GM21381 (cell line): Measurements from ENCODE around the gene WDR19.
"Not testable (repeated sequence)": the region's sequence is repeated elsewhere in the genome, so short reads cannot be mapped to it uniquely, and the experiment has no call there.

ENCODE experiments used
- ATAC-seq: cut with Tn5 transposase; IDR thresholded peaks from one replicate; pipeline ENCODE4 v1.9.1; 2021; ENCODE audit warnings: mild to moderate bottlenecking, moderate library complexity; ENCODE audit not compliant: unreplicated experiment

Gene WDR19

GRCh38 chr4:39232100-39232499 is 49.8 kb downstream of the WDR19 start:
- no peak for ATAC-seq

- ATAC-seq, result no peak
Measured at GRCh38 chr4:39233114-39233513, 50.8 kb downstream of the WDR19 start.

GRCh38 chr4:39233783-39234182 is 51.5 kb downstream of the WDR19 start:
- ATAC-seq, result no peak

- ATAC-seq, result no peak
Measured at GRCh38 chr4:39235021-39235420, 52.7 kb downstream of the WDR19 start.

- no peak for ATAC-seq
Measured at GRCh38 chr4:39235696-39236095, 53.4 kb downstream of the WDR19 start.

- ATAC-seq, result no peak
Measured at GRCh38 chr4:39237179-39237578, 54.9 kb downstream of the WDR19 start.

- no peak for ATAC-seq
Measured at GRCh38 chr4:39243462-39243861, 61.1 kb downstream of the WDR19 start.

- ATAC-seq, result no peak
Measured at GRCh38 chr4:39255266-39255665, 72.9 kb downstream of the WDR19 start.

- ATAC-seq, result no peak
Measured at GRCh38 chr4:39255871-39256270, 73.5 kb downstream of the WDR19 start.

GRCh38 chr4:39256436-39256835 is 74.1 kb downstream of the WDR19 start:
- ATAC-seq, result no peak

- no peak for ATAC-seq
Measured at GRCh38 chr4:39259571-39260330, 77.4 kb downstream of the WDR19 start.

GRCh38 chr4:39263895-39264294 is 81.6 kb downstream of the WDR19 start:
- ATAC-seq, result no peak

GRCh38 chr4:39274503-39274902 is 92.2 kb downstream of the WDR19 start:
- ATAC-seq, result no peak

GRCh38 chr4:39277661-39278060 is 95.3 kb downstream of the WDR19 start:
- not testable (repeated sequence) for ATAC-seq

GRCh38 chr4:39278476-39278875 is 96.1 kb downstream of the WDR19 start:
- no peak for ATAC-seq

- no peak for ATAC-seq
Measured at GRCh38 chr4:39279416-39279815, 97.1 kb downstream of the WDR19 start.

- ATAC-seq, result no peak
Measured at GRCh38 chr4:39280770-39281169, 98.4 kb downstream of the WDR19 start.

- ATAC-seq, result no peak
Measured at GRCh38 chr4:39285111-39285795, 102.9 kb downstream of the WDR19 start.

GRCh38 chr4:39285853-39286252 is 103.5 kb downstream of the WDR19 start:
- ATAC-seq, result no peak

- ATAC-seq, result no peak
Measured at GRCh38 chr4:39286263-39286662, 103.9 kb downstream of the WDR19 start.

GRCh38 chr4:39287223-39287622 is 104.9 kb downstream of the WDR19 start:
- no peak for ATAC-seq

- ATAC-seq, result no peak
Measured at GRCh38 chr4:39291686-39292085, 109.4 kb downstream of the WDR19 start.
